Liver (tissue), 9 donors: ENCODE data around the gene LATS2. TPM values are rescaled to one million over a fixed set of nuclear protein-coding genes. Genes with fewer than 3 reads are reported as not detected.
A peak's percentile ranks its signal among the peaks of the same experiment; 100 is the strongest.

Experiments
- DNase-seq: peaks from one replicate; pipeline ENCODE4 v3.0.0-alpha.2; 2017; ENCODE audit warnings: low spot score
- H3K27ac ChIP-seq, 2 donors: one replicate each; pipeline ENCODE4 v1.7.0; 2013; ENCODE audit warnings: inconsistent platforms in 2 of 2, low read length in 2 of 2, control low read depth in 1 of 2, low read depth in 1 of 2, mild to moderate bottlenecking in 1 of 2
- H3K27me3 ChIP-seq, 4 donors: one replicate each; pipeline versions ENCODE4 v1.6.1 to v1.7.0; 2013; ENCODE audit warnings: low read length in 3 of 4, inconsistent platforms in 1 of 4, mild to moderate bottlenecking in 1 of 4, moderate library complexity in 1 of 4; ENCODE audit not compliant: control insufficient read depth in 4 of 4, insufficient read depth in 4 of 4
- H3K36me3 ChIP-seq, 4 donors: one replicate each; pipeline versions ENCODE4 v1.6.1 to v1.7.0; 2013; ENCODE audit warnings: low read length in 3 of 4, mild to moderate bottlenecking in 3 of 4, low read depth in 1 of 4, moderate library complexity in 1 of 4; ENCODE audit not compliant: control insufficient read depth in 4 of 4, insufficient read depth in 3 of 4
- H3K4me1 ChIP-seq, 4 donors: one replicate each; pipeline versions ENCODE4 v1.6.1 to v1.7.0; 2013; ENCODE audit warnings: low read length in 3 of 4, mild to moderate bottlenecking in 3 of 4, moderate library complexity in 1 of 4; ENCODE audit not compliant: control insufficient read depth in 4 of 4, insufficient read depth in 4 of 4
- H3K4me3 ChIP-seq, 3 donors: one replicate each; pipeline versions ENCODE4 v1.6.1 to v1.7.0; 2013; ENCODE audit warnings: low read length in 3 of 3, control low read depth in 1 of 3, low read depth in 1 of 3, mild to moderate bottlenecking in 1 of 3
- H3K9ac ChIP-seq, 2 donors: one replicate each; pipeline ENCODE4 v1.7.0; 2013; ENCODE audit warnings: low read length in 2 of 2, mild to moderate bottlenecking in 2 of 2, moderate library complexity in 2 of 2, control low read depth in 1 of 2, low read depth in 1 of 2
- H3K9me3 ChIP-seq, 4 donors: one replicate each; pipeline versions ENCODE4 v1.6.1 to v1.7.0; 2013; ENCODE audit warnings: low read length in 3 of 4; ENCODE audit not compliant: control insufficient read depth in 4 of 4
- ATF3 ChIP-seq: IDR thresholded peaks from 2 replicates; pipeline ENCODE4 v1.6.1; 2016; ENCODE audit warnings: antibody characterized with exemption
- FOXA2 ChIP-seq: IDR thresholded peaks from 2 replicates; pipeline ENCODE4 v1.6.1; 2016; ENCODE audit warnings: antibody characterized with exemption
- GABPA ChIP-seq, 2 donors: IDR thresholded peaks in 1 of 2; conservative IDR thresholded peaks in 1 of 2; 2 replicates each; pipeline ENCODE4 v1.6.1; 2016; ENCODE audit warnings: antibody characterized with exemption in 2 of 2, mild to moderate bottlenecking in 1 of 2, moderate library complexity in 1 of 2
- HNF4A ChIP-seq, 2 donors: conservative IDR thresholded peaks; 2 replicates each; pipeline ENCODE4 v1.6.1; 2016; ENCODE audit warnings: antibody characterized with exemption in 2 of 2, mild to moderate bottlenecking in 2 of 2
- JUND ChIP-seq, 2 donors: IDR thresholded peaks; 2 replicates each; pipeline ENCODE4 v1.6.1; 2016; ENCODE audit warnings: antibody characterized with exemption in 2 of 2
- RAD21 ChIP-seq, 2 donors: IDR thresholded peaks; 2 replicates each; pipeline ENCODE4 v1.6.1; 2016; ENCODE audit warnings: antibody characterized with exemption in 2 of 2, mild to moderate bottlenecking in 2 of 2
- REST ChIP-seq: IDR thresholded peaks from 2 replicates; pipeline ENCODE4 v1.6.1; 2016; ENCODE audit warnings: antibody characterized with exemption, mild to moderate bottlenecking
- RXRA ChIP-seq, 2 donors: IDR thresholded peaks; 2 replicates each; pipeline ENCODE4 v1.6.1; 2017 to 2018; ENCODE audit warnings: antibody characterized with exemption in 2 of 2, mild to moderate bottlenecking in 1 of 2
- TAF1 ChIP-seq: conservative IDR thresholded peaks from 2 replicates; pipeline ENCODE4 v1.6.1; 2016; ENCODE audit warnings: antibody characterized with exemption, mild to moderate bottlenecking
- YY1 ChIP-seq: IDR thresholded peaks from 2 replicates; pipeline ENCODE4 v1.6.1; 2016; ENCODE audit warnings: antibody characterized with exemption, mild to moderate bottlenecking
- ZBTB33 ChIP-seq: IDR thresholded peaks from 2 replicates; pipeline ENCODE4 v1.6.1; 2016; ENCODE audit warnings: antibody characterized with exemption
- WGBS: extraction: QIAGEN DNeasy Blood & Tissue Kit; methylation state at CpG from one replicate; pipeline ENCODE4 v1.1.7; 2013; 5-methylcytosine and 5-hydroxymethylcytosine counted together
- polyA plus RNA-seq, 2 donors: library from polyadenylated mRNA; stranded (reverse) in 1 of 2; unstranded in 1 of 2; fragments of 200-250 nt in 1 of 2; fragments of >200 nt in 1 of 2; fragmentation: Nextera tagmentation in 1 of 2; extraction: Ambion mirVana in 1 of 2; gene quantifications; one replicate each; pipeline versions ENCODE4 v1.2.1 to v1.2.3, GENCODE V29; 2013 to 2015
- total RNA-seq, 2 donors: library from RNA; depleted of rRNA; stranded (reverse); fragments of >200 nt; gene quantifications; one replicate each; pipeline ENCODE4 v1.2.3, GENCODE V29; 2014
- donor health status: healthy.
- donor health status: healthy.
- donor health status: healthy.
- donor health status: healthy.
- donor health status: healthy.

LATS2 gene
- total and polyA plus RNA-seq, 4 donors = 1.6 to 7.0 (median 4.4) TPM

DNA sequence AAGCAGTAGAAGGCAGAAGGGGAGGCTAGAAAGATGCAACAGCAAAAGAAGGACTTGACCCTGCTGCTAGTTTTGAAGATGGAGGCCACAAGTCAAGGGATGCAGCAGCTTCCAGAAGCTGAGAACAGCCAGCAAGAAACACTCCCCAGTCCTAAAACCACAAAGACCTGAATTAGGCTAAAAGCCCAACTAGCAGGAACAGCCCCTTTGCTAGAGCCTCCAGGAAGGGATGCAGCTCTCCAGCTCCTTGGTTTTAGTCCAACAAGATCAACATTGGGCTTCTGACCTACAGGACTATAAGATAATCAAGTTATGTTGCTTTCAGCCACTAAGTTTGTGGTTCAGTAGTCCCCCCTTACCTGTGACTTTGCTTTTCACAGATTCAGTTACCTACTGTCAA is 10.5 kb upstream of the LATS2 start:
- no peak overlapping the region for H3K27ac ChIP-seq
- no peaks in the 10 kb centered on the region for H3K9me3 ChIP-seq
- TF ChIP-seq RAD21 (IDR thresholded peaks at IDR 0.05) (no peak), GABPA (IDR thresholded peaks at IDR 0.05 in 1 of 2, conservative IDR thresholded peaks at IDR 0.05 in 1 of 2) (no peak), REST (no peak), FOXA2 (no peak)
- no peak overlapping the region for H3K4me3 ChIP-seq
- no peak overlapping the region for H3K9ac ChIP-seq
- peaks cover 4 to 11% (median 6%) of the 10 kb centered on the region in 4 donors for H3K4me1 ChIP-seq
- no peaks in the 10 kb centered on the region for H3K36me3 ChIP-seq
- no peak for DNase-seq
- H3K27me3 ChIP-seq = no peaks in the 10 kb centered on the region

DNA sequence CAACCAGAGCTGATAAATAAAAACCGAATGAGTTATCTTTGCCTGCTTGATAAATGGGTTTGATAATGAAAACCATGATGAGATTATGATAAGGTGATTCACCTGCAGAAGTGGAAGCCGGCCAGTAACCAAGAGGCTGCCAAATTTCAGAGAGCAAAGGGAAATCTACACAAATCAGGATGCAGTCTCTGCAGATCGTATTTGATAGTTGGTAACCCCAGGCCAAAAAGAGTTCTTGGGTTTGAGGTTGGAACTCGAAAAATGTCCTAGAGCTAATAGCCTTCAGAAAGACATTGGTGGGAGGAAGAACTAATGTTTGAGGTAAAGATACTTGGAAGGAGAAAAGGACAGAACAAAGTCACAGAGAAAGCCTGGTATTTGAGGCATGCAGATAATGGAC is 9.6 kb upstream of the LATS2 start:
- DNase-seq = no peak
- H3K4me3 ChIP-seq = no peak overlapping the region
- no peaks in the 10 kb centered on the region for H3K36me3 ChIP-seq
- peaks cover 4 to 11% (median 6%) of the 10 kb centered on the region in 4 donors for H3K4me1 ChIP-seq
- WGBS = 41% methylated on average over 4 of the region's 4 CpGs
- H3K27ac ChIP-seq = no peak overlapping the region
- no peaks in the 10 kb centered on the region for H3K27me3 ChIP-seq
- TF ChIP-seq RAD21 (IDR thresholded peaks at IDR 0.05) (peak in 1 of 2 donors; percentile 5), RXRA (IDR thresholded peaks at IDR 0.05) (no peak)
- H3K9me3 ChIP-seq = no peaks in the 10 kb centered on the region
- H3K9ac ChIP-seq = no peak overlapping the region

GRCh38 chr13:21069561-21070004 is 8.2 kb upstream of the LATS2 start:
- no peak for DNase-seq
- Histone ChIP-seq H3K9ac (no peak overlapping the region), H3K4me3 (no peak overlapping the region), H3K36me3 (no peaks in the 10 kb centered on the region), H3K27ac (no peak overlapping the region), H3K27me3 (no peaks in the 10 kb centered on the region), H3K4me1 (peaks cover 0 to 6% (median 5%) of the 10 kb centered on the region in 4 donors), H3K9me3 (no peaks in the 10 kb centered on the region)
- no peak for TF ChIP-seq FOXA2
- TF ChIP-seq ZBTB33 = peak; percentile 41
- peak in 1 of 2 donors; percentile 4 for TF ChIP-seq RXRA (IDR thresholded peaks at IDR 0.05)
- peak; percentile 12 for TF ChIP-seq YY1
- peak; percentile 10 to 12 for TF ChIP-seq HNF4A (conservative IDR thresholded peaks at IDR 0.05)
- peak in 1 of 2 donors; percentile 43 for TF ChIP-seq JUND (IDR thresholded peaks at IDR 0.05)
- no peak for TF ChIP-seq REST
- TF ChIP-seq RAD21 (IDR thresholded peaks at IDR 0.05) = peak in 1 of 2 donors; percentile 23
- TF ChIP-seq TAF1 = no peak
- no peak for TF ChIP-seq ATF3
- WGBS = 32% methylated on average over 6 of the region's 6 CpGs
